Smooth muscle cell (in vitro differentiated cells): ENCODE data around the gene CYP27B1. TPM values are rescaled to one million over a fixed set of nuclear protein-coding genes. Genes with fewer than 3 reads are reported as not detected.
A peak's percentile ranks its signal among the peaks of the same experiment; 100 is the strongest.

Source experiments
- DNase-seq: peaks from one replicate; lab custom pipeline; 2025; ENCODE audit not compliant: unreplicated experiment; lab: John Stamatoyannopoulos, UW
- H2AFZ ChIP-seq: fragments of 200-600 bp; sonication (generic); 2 replicates; pipeline ENCODE4 v1.6.0; 2016; ENCODE audit warnings: antibody characterized with exemption, low read depth, mild to moderate bottlenecking
- H3F3A ChIP-seq: fragments of 200-600 bp; sonication (generic); 2 replicates; pipeline ENCODE4 v1.6.0; 2017; ENCODE audit warnings: antibody characterized with exemption, low read depth
- H3K27ac ChIP-seq: fragments of 200-600 bp; sonication (generic); 2 replicates; pipeline ENCODE4 v1.5.1; 2016; ENCODE audit warnings: low read depth, mild to moderate bottlenecking
- H3K27me3 ChIP-seq: fragments of 200-600 bp; sonication (generic); 2 replicates; pipeline ENCODE4 v1.6.1; 2016; ENCODE audit warnings: low read depth, mild to moderate bottlenecking
- H3K36me3 ChIP-seq: fragments of 200-600 bp; sonication (generic); 2 replicates; pipeline ENCODE4 v1.5.1; 2016; ENCODE audit warnings: low read depth
- H3K4me1 ChIP-seq: fragments of 200-600 bp; sonication (generic); 2 replicates; pipeline ENCODE4 v1.5.1; 2016; ENCODE audit warnings: low read depth
- H3K4me2 ChIP-seq: fragments of 200-600 bp; sonication (generic); 2 replicates; pipeline ENCODE4 v1.6.0; 2016; ENCODE audit warnings: mild to moderate bottlenecking
- H3K4me3 ChIP-seq: fragments of 200-600 bp; sonication (generic); 2 replicates; pipeline ENCODE4 v1.5.1; 2016; ENCODE audit warnings: mild to moderate bottlenecking
- H3K79me2 ChIP-seq: fragments of 200-600 bp; sonication (generic); 2 replicates; pipeline ENCODE4 v1.6.0; 2016; ENCODE audit warnings: low read depth, mild to moderate bottlenecking
- H3K9ac ChIP-seq: fragments of 200-600 bp; sonication (generic); 2 replicates; pipeline ENCODE4 v1.6.0; 2016; ENCODE audit warnings: low read depth
- H3K9me3 ChIP-seq: fragments of 200-600 bp; sonication (generic); replicated peaks from 2 replicates; pipeline ENCODE4 v1.5.1; 2016; ENCODE audit warnings: low read depth
- H4K20me1 ChIP-seq: fragments of 200-600 bp; sonication (generic); 2 replicates; pipeline ENCODE4 v1.6.0; 2016; ENCODE audit warnings: low read depth
- WGBS: methylation state at CpG from one replicate; pipeline ENCODE4 v1.1.7; 2016; ENCODE audit warnings: low lambda C conversion rate; 5-methylcytosine and 5-hydroxymethylcytosine counted together
- polyA plus RNA-seq: library from polyadenylated mRNA; unstranded; fragments of >200 nt; fragmentation: Nextera tagmentation; extraction: Ambion mirVana; gene quantifications from 2 replicates; pipeline ENCODE4 v1.2.1, GENCODE V29; 2016
- total RNA-seq: library from RNA; depleted of rRNA; stranded (reverse); fragments of >200 nt; gene quantifications from 2 replicates; pipeline ENCODE4 v1.2.3, GENCODE V29; 2014
- TF ChIP-seq, protein P1 (sequence below): fragments of 200-600 bp; sonication (generic); IDR thresholded peaks from 2 replicates; pipeline ENCODE4 v1.5.1; 2017; ENCODE audit warnings: borderline replicate concordance, mild to moderate bottlenecking, antibody characterized with exemption; ENCODE audit not compliant: insufficient read depth, poor library complexity, severe bottlenecking

CYP27B1 gene
- total and polyA plus RNA-seq, 2 experiments from 2014 or later, result 0.81 to 1.7 TPM

DNA sequence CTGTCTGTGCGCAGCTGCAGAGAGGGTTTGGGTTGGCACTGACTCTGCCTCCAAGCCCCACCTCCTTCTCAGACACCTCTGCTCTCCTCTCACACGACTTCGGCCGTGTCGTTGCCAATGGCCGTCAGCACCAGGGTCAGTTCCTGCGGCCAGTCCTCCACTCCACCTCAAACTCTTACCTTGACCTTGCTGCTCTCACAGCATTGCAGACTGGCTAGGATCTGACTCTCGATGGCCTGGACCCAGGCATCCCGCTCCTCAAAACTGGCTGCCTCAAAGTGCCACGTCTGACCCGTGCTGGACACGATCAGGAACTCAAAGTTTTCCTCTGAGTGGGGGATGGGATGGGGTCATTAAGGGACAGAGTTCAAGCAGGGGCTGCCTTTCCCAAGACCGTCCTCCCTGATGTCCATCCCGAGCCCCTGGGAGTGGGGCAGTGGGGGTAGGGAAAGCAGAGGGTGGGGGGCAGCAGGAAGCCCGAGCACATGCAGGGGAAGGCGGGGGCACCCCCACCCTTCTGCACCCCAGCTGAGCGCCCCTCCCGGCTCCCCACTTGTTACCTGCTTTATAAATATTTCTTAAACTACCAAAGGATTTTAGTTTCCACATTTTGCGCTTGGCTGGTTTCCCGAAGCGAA lies 39.0 kb downstream of the CYP27B1 start:
- H3K4me3 ChIP-seq, result no peak overlapping the region
- TF ChIP-seq, protein P1, sequence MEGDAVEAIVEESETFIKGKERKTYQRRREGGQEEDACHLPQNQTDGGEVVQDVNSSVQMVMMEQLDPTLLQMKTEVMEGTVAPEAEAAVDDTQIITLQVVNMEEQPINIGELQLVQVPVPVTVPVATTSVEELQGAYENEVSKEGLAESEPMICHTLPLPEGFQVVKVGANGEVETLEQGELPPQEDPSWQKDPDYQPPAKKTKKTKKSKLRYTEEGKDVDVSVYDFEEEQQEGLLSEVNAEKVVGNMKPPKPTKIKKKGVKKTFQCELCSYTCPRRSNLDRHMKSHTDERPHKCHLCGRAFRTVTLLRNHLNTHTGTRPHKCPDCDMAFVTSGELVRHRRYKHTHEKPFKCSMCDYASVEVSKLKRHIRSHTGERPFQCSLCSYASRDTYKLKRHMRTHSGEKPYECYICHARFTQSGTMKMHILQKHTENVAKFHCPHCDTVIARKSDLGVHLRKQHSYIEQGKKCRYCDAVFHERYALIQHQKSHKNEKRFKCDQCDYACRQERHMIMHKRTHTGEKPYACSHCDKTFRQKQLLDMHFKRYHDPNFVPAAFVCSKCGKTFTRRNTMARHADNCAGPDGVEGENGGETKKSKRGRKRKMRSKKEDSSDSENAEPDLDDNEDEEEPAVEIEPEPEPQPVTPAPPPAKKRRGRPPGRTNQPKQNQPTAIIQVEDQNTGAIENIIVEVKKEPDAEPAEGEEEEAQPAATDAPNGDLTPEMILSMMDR, result no peak
- no peak overlapping the region for H3K4me2 ChIP-seq
- H3K9ac ChIP-seq, result no peak overlapping the region
- H4K20me1 ChIP-seq, result no peaks in the 10 kb centered on the region
- WGBS, result 47% methylated on average over 21 of the region's 21 CpGs
- no peaks in the 10 kb centered on the region for H3K79me2 ChIP-seq
- H3K27me3 ChIP-seq, result peaks cover 83% of the 10 kb centered on the region
- no peaks in the 10 kb centered on the region for H3F3A ChIP-seq
- no peaks in the 10 kb centered on the region for H3K36me3 ChIP-seq
- DNase-seq, result no peak
- H3K4me1 ChIP-seq, result peaks cover 3% of the 10 kb centered on the region
- H2AFZ ChIP-seq, result no peak overlapping the region
- H3K9me3 ChIP-seq, result no peaks in the 10 kb centered on the region
- H3K27ac ChIP-seq, result no peak overlapping the region

DNA sequence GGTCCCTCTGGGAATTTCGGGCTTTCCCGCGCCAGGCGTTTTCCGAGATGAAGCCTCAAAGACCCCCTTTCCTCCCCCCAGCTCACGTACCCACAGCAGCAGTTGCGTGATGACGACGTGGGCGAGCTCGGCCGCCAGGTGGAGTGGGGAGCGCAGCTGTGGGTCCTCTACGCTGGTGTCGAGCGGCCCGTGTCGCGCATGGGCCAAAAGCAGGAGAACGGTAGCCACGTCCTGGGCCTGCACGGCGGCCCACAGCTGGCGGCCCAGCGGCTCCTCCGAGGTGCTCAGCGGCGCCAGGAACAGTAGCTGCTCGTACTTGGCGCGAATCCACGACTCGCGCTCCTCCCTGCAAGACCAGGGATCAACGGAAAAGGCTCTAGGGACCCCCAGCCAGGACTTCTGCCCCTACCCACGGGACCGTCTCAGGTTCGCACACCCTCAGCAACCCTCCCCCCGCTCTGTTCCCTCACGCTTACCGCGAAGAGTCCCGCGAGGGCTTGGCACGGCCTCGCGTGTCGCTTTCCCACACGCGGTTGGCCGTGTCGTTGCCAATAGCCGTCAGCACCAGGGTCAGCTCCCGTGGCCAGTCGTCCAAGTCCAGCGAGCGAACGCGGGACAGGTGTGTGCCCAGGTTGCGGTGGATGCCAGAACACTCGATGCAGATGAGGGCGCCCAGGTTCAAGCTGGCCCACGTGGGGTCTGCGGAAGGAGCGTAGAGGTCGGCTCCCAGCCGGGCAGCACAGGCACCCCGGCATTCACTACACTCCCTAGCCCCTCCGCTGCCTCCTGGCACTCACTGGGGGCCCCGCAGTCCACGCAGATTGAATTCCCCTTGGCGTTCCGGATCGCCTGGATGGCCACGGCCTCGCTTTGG lies 39.8 kb downstream of the CYP27B1 start:
- Histone ChIP-seq H3K4me1 (peaks cover 3% of the 10 kb centered on the region), H3K4me3 (peak overlapping the region; percentile 56), H3K9ac (no peak overlapping the region), H3K36me3 (no peaks in the 10 kb centered on the region), H3K27ac (no peak overlapping the region), H3F3A (no peaks in the 10 kb centered on the region), H3K79me2 (no peaks in the 10 kb centered on the region), H3K27me3 (peaks cover 75% of the 10 kb centered on the region), H3K4me2 (peak overlapping the region; percentile 93), H2AFZ (no peak overlapping the region), H3K9me3 (no peaks in the 10 kb centered on the region), H4K20me1 (no peaks in the 10 kb centered on the region)
- TF ChIP-seq, protein P1, result peak; percentile 17
- peak; percentile 15 for DNase-seq
- WGBS, result 17% methylated on average over 75 of the region's 76 CpGs

DNA sequence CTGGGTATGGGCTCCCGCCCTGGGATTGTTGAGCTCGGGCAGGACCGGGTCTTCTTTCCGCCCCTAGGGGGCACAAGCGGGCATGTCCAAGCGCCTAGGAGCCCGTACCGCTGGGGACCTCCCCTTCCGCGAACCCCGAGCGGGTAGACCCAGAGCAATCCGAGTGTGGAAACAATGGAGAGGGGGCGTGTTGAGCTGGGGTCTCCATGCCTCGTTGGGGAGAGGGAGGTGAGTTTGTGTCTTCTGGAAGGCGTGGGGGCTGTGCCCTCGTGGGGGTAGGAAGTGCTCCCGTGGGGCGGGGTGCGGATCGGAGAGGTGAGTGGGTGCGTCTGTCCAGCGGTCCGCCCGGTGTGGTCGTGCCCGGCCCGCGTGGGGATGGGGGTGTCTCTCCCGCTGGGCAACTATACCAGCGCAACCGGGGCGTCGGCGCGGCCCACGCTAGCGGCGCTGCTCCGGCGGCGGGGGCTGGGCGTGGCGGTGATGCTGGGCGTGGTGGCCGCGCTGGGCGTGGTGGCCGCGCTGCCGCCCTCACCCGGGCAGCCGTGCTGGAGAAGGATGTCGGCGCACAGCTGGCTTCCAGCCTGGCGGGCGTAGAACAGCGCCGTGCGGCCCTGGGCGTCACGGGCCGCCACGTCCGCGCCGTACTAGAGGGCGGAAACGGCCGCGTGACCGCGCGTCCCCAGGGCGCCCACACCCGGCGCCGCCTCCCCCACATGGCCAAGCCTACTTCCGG lies 40.6 kb downstream of the CYP27B1 start:
- peak overlapping the region; percentile 93 for H3K4me2 ChIP-seq
- peak; percentile 30 for DNase-seq
- H3K9ac ChIP-seq, result no peak overlapping the region
- 2% methylated on average over 75 of the region's 79 CpGs for whole genome bisulfite sequencing
- H3K36me3 ChIP-seq, result no peaks in the 10 kb centered on the region
- H4K20me1 ChIP-seq, result no peaks in the 10 kb centered on the region
- no peak overlapping the region for H3K27ac ChIP-seq
- H2AFZ ChIP-seq, result peak overlapping the region; percentile 70
- peaks cover 67% of the 10 kb centered on the region for H3K27me3 ChIP-seq
- peaks cover 3% of the 10 kb centered on the region for H3K4me1 ChIP-seq
- H3F3A ChIP-seq, result no peaks in the 10 kb centered on the region
- no peaks in the 10 kb centered on the region for H3K79me2 ChIP-seq
- TF ChIP-seq, protein P1, result peak; percentile 65
- H3K4me3 ChIP-seq, result peak overlapping the region; percentile 56
- H3K9me3 ChIP-seq, result no peaks in the 10 kb centered on the region
